Gastroesophageal sphincter (tissue), 3 donors: Measurements from ENCODE around the gene CCDC106.

Experiments used
- CTCF ChIP-seq, 4 experiments: fragments of 200-600 bp in 2 of 4; fragments of 450-650 bp in 2 of 4; sonication (generic) in 1 of 4; IDR thresholded peaks; one replicate each; pipeline ENCODE4 v1.5.1; 2017 to 2019; ENCODE audit warnings: antibody characterized with exemption in 4 of 4, mild to moderate bottlenecking in 2 of 4, moderate library complexity in 2 of 4
- EP300 ChIP-seq: sonication (generic); formaldehyde crosslinking; IDR thresholded peaks from one replicate; pipeline ENCODE4 v1.6.1; 2017; ENCODE audit warnings: antibody characterized with exemption, mild to moderate bottlenecking
- POLR2A ChIP-seq, 2 donors: fragments of 450-650 bp; IDR thresholded peaks; one replicate each; pipeline ENCODE4 v1.6.1; 2017; ENCODE audit warnings: antibody characterized with exemption in 2 of 2, mild to moderate bottlenecking in 2 of 2, moderate library complexity in 1 of 2

DNA sequence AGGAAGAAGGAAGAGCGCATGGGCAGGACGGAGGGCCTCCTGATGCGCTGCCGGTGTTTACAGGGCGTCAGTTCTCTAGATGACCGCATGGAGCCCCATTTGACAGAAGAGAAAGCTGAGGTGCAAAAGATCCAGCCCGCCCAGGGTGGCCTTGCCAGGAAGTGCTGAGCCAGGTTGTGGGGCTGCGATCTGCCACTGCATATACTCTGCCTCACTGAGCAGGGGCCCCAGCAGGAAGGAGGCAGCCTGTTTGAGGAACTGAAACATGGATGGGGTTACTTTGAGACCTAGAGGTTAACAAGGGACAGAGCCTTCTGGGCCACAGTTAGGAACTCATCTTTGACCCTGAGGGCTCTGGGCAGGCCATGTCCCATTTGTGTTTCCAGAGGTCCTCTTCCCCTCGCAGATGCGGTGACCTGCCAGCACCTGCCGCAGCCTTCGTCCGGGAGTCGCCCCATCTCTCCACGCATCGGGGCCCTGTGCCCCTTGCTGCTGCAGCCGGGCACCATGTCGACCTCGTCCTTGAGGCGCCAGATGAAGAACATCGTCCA lies 30.2 kb downstream of the CCDC106 start:
- TF ChIP-seq CTCF (IDR thresholded peaks at IDR 0.05) = no peak
- TF ChIP-seq POLR2A (IDR thresholded peaks at IDR 0.05) = no peak
- no peak for TF ChIP-seq EP300
